HG03095 (cell line): ENCODE measurements around the gene ITSN2.

Experiments
- ATAC-seq: cut with Tn5 transposase; IDR thresholded peaks from one replicate; pipeline ENCODE4 v1.9.1; 2021; ENCODE audit warnings: moderate library complexity; ENCODE audit not compliant: unreplicated experiment

Gene ITSN2

GRCh38 chr2:24189551-24189950, 170.8 kb downstream of the ITSN2 start:
- no peak for ATAC-seq

DNA sequence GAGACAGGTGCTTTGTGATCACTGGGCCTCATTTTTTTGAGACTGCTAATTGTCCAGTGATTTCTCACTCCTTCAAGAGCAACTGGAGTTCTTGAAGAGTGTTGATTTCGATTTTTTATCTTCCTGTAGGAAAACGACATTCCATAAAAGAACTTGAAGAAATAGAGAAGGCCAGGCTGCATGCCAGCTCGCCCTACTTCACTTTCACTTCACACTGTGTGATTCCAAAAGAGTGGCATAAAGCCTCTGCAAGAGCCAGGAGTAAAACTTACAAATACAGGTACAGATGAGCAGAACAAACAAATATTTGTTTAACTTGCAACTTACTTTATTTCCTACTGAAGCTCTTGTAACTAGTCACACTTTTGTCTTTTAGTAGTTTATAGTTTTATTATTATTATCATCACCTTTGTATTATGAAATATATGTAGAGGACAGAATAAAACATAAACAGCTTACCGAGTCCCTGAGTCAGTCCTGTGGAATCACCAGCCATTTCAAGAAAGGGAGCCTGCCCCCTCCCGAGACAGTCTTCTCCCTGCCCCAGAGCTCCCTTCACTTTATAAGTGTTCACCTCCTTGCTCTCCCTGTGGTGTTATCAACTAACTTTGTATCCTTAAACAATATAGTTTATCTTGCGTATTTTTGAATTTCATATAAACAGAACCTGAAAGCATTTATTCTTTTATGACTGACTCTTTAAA, 176.8 kb downstream of the ITSN2 start:
- ATAC-seq: no peak

DNA sequence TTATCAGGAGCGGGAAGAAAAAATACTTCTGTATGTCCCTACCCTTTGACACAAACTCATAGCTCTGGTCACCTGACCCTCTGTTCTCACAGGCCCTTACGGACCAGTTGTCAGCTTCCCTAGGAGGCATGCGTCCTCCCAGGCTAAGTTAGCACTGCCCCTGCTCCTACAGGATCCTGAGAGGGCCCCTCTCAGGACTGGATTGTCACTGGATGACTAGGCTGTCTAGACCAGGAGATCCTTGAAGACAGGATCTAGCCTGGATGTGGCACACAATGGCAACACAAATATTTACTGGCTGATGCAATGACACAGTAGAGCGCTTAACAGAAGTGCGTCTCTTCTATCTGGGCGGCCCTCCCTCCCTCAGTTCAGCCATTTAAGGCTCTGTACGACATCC, 177.8 kb downstream of the ITSN2 start:
- no peak for ATAC-seq

GRCh38 chr2:24181849-24182248, 178.5 kb downstream of the ITSN2 start:
- ATAC-seq: no peak

DNA sequence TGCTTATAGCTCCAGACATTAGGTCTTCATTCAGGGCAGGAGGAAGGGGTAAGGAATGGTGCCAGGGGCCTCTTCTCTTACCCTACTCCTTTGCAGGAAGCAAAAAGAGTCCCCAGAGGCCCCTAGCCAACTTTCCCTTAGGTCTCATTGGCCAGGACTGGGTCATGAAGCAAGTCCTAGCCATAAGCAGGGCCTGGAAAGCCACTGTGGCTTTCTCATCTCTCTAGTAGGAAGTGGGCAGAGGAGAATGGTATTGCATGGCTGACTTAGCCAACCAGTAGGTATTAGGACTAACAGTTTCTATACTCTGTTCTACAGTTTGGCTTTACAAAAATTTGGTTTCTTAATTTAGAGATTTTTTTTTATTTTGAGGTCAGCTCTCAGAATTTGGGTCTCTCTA, 180.7 kb downstream of the ITSN2 start:
- ATAC-seq: no peak

DNA sequence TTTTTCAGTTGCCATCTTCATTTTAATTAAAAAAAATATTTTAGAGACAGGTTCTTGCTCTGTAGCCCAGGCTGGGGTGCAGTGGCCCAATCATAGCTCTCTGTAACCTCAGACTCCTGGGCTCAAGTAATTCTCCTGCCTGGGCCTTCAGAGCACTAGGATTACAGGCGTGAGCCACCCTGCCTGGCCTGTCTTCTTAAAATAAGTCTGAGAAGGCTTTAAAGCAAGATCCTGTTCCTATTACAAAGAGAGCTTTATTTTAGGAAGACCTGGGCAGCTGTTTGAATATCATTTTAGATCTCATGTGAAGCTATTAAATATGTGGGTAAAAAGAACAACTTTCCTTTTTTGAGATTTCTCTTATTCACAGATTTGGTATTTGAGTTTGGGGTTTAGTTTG, 184.0 kb downstream of the ITSN2 start:
- no peak for ATAC-seq

GRCh38 chr2:24175631-24176187, 184.6 kb downstream of the ITSN2 start:
- ATAC-seq: no peak

GRCh38 chr2:24174851-24175277, 185.5 kb downstream of the ITSN2 start, which contains the start of gene FAM228A:
Gene FAM228A (plus strand): TSS chr2:24175053. CDS start chr2:24175481, 428 bp downstream.
- no peak for ATAC-seq

GRCh38 chr2:24169023-24169422, 191.3 kb downstream of the ITSN2 start:
- ATAC-seq: no peak

DNA sequence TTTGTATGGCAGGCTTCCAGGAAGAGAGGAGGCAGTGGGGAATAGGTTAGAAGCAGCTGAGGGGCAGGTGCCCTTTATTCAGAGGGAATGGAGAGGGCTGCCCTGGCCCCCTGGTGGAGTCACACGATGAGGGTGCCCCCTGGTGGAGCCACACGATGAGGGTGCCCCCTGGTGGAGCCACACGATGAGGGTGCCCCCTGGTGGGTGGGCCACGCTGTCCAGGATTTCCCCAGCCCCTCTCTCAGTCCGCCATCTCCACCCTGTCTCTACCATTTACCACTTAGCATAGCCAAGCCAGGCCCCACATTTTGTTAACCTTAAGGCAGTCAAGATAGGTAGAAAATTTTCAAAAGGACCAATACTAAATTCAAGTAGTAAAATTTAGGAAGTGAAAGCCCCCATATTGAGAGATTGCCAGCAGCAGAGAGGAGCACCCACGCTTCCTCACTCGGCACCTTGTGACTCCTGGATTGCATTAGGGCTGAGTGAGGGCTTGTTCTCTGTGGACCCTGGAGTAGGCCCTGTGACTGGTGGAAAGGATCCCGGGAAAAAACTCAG, 195.8 kb downstream of the ITSN2 start:
- ATAC-seq: no peak

DNA sequence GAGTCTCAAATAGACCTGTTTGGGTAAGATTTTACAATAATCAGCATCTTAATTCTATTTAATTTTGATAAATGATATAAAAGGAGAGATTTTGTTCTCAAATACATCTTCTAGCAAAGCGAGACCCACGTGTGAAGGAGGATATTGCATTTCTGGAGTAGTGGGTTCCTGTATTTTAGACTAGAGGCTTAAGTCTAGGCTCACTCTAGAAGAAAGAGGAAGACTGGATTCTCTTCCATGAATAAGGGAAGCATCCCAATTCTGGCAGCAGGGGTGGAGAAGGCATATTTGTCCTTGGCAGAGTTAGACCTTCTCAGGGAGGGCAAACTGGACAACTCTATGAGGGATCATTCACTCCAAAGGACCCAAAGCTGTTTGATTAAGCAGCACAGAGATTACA, 196.7 kb downstream of the ITSN2 start:
- no peak for ATAC-seq

- no peak for ATAC-seq
Observed at GRCh38 chr2:24163186-24163585, 197.2 kb downstream of the ITSN2 start.

DNA sequence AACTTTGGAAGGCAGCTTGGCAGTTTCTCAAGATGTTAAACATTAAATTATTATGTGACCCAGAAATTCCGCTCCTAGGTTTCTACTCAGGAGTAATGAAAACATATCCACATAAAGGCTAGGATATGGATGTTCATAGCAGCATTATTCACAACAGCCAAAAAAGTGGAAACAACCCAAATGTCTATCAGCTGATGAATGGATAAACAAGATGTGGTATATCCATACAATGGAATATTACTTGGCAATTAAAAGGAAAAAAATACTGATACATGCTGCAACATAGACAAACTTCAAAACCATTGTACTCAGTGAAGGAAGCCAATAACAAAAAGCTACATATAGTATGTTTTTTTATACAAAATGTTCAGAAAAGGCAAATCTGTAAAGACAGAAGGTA, 197.8 kb downstream of the ITSN2 start:
- no peak for ATAC-seq

- no peak for ATAC-seq
Observed at GRCh38 chr2:24160761-24161160, 199.6 kb downstream of the ITSN2 start.

DNA sequence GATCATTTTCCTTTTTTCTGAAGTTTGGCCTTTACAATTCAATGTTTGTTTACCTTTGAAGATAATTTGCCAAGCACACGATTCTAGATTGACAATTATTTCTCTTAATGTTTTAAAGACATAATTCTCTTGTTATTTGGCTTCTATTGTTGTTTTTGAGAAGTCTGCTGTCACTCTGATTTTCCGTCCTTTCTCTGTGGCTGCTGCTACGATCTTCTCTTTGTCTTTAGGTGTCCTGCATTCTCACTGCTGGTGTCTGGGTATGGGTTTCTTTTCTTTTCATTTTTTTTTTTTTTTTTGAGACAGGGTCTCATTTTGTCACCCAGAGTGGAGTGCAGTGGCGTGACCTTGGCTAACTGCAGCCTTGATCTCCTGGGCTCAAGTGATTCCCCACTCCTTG, 200.6 kb downstream of the ITSN2 start:
- no peak for ATAC-seq

GRCh38 chr2:24158131-24158530, 202.2 kb downstream of the ITSN2 start:
- no peak for ATAC-seq

DNA sequence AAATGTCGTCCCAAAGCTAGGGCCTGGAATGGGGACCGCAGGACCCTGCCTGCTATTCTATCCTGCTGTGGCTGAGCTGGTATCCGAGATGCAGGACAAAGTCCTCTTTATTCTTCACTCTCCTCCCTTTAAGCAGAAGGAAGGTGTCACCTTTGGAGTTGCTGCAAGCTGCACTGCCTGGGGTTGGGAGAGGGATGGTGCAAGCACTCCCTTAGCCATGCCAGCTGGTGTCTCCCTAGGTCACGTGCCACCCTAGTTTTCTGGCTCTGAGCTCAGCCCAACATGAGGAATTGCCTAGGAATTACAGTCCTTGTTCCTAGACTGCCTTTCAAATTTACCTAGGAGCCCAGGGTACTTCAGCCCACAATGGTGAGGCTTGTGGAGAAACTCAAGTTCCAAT, 206.9 kb downstream of the ITSN2 start:
- no peak for ATAC-seq
